Rectal smooth muscle tissue (tissue), 1 donor: ENCODE data around the gene INHBC.
A peak's percentile ranks its signal among the peaks of the same experiment; 100 is the strongest.

ENCODE experiments used
- H3K27ac ChIP-seq: one replicate; pipeline ENCODE4 v1.7.0; 2013; ENCODE audit warnings: low read depth, low read length, inconsistent platforms
- H3K27me3 ChIP-seq: one replicate; pipeline ENCODE4 v1.7.0; 2013; ENCODE audit warnings: low read length; ENCODE audit not compliant: control insufficient read depth, insufficient read depth
- H3K36me3 ChIP-seq: one replicate; pipeline ENCODE4 v1.7.0; 2013; ENCODE audit warnings: low read length; ENCODE audit not compliant: control insufficient read depth, insufficient read depth
- H3K4me1 ChIP-seq: one replicate; pipeline ENCODE4 v1.7.0; 2013; ENCODE audit warnings: low read length; ENCODE audit not compliant: control insufficient read depth, insufficient read depth
- H3K4me3 ChIP-seq: one replicate; pipeline ENCODE4 v1.7.0; 2013; ENCODE audit warnings: low read length
- H3K9ac ChIP-seq: one replicate; pipeline ENCODE4 v1.7.0; 2013; ENCODE audit warnings: low read length

INHBC gene

DNA sequence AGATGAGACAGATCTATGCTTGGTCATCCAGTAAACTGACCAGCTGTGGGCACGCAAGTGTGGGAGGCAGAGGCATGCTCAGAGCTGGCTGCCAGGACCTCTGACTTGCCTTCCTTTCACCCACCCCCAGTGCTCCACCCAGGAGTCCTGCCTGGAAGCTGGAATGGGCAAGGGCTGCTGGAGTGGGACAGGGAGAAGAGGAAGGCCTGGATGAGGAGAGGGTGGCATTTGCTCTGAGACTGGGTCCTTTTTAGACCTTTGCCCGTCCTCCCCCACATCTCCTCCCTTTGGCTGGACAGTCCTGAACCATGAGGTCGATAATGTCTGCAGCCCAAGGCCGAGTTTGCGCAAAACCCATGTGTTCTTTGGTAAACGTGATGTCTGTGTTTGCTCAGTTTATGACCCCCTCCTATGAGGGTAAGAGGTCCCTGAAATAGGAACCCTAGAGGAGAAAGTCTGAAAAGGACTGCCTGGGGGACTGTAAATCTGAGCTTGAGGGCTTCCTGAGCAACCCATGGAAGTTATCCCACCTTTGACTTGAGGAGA, 16.7 kb downstream of the INHBC start:
- H3K27me3 ChIP-seq, result no peaks in the 10 kb centered on the region
- H3K9ac ChIP-seq, result no peak overlapping the region
- H3K27ac ChIP-seq, result no peak overlapping the region
- no peaks in the 10 kb centered on the region for H3K36me3 ChIP-seq
- H3K4me3 ChIP-seq, result no peak overlapping the region
- H3K4me1 ChIP-seq, result no peaks in the 10 kb centered on the region

DNA sequence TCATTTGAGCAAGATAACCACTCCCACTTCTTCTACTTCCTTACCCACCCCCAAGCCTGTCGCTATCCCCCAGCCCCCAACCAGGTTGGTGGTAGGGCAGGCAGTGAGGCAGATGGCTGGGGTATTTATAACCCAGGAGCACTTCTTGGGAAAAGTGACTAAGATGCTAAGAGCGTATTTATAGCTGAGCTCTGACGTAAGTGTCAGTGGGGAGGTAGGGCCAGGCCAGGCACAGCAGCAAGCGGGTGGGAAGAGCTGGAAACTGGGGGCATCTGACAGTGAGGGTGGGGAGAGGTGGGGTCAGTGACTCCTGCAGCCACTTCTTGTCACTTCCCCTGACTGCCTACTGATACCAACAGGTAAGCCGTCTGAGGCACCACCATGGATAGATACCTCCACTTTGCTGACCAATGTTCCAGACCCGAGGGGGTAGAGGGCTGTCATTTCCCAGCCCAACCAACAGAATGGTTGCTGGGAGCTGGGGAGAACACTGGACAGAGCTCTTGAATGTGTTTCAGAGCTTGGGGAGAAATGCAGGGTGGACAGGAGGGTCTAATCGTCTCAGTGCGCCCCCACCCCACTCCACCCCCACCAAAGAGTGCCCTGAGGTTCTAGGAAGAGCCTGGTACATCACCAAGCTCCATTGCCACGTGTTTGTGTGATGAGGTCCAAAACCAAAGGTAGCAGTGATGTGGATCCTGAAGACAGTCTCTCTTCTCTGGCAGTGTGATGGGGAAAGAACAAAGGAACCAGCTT, 17.8 kb downstream of the INHBC start:
- Histone ChIP-seq H3K4me3 (no peak overlapping the region), H3K27me3 (no peaks in the 10 kb centered on the region), H3K36me3 (no peaks in the 10 kb centered on the region), H3K27ac (peak overlapping the region; percentile 44), H3K4me1 (no peaks in the 10 kb centered on the region), H3K9ac (no peak overlapping the region)

GRCh38 chr12:57452937-57453509, 18.4 kb downstream of the INHBC start:
- Histone ChIP-seq H3K36me3 (no peaks in the 10 kb centered on the region), H3K4me1 (no peaks in the 10 kb centered on the region), H3K27ac (no peak overlapping the region), H3K9ac (no peak overlapping the region), H3K4me3 (no peak overlapping the region), H3K27me3 (no peaks in the 10 kb centered on the region)

GRCh38 chr12:57454213-57454565, 19.6 kb downstream of the INHBC start:
- Histone ChIP-seq H3K4me3 (no peak overlapping the region), H3K9ac (no peak overlapping the region), H3K27me3 (no peaks in the 10 kb centered on the region), H3K36me3 (no peaks in the 10 kb centered on the region), H3K4me1 (peaks cover 4% of the 10 kb centered on the region), H3K27ac (no peak overlapping the region)

GRCh38 chr12:57454566-57455373, 20.2 kb downstream of the INHBC start, which contains the start of gene INHBE:
TSS of gene INHBE (plus strand) at chr12:57455307. CDS start at chr12:57455537, 230 bp downstream.
- Histone ChIP-seq H3K36me3 (no peaks in the 10 kb centered on the region), H3K27me3 (no peaks in the 10 kb centered on the region), H3K4me3 (no peak within 1 kb of the TSS), H3K4me1 (peaks cover 4% of the 10 kb centered on the region), H3K9ac (no peak within 1 kb of the TSS), H3K27ac (no peak within 1 kb of the TSS)

- no peak overlapping the region for H3K27ac ChIP-seq
- peaks cover under 1% of the 10 kb centered on the region for H3K27me3 ChIP-seq
- no peaks in the 10 kb centered on the region for H3K36me3 ChIP-seq
- no peak overlapping the region for H3K4me3 ChIP-seq
- peaks cover 4% of the 10 kb centered on the region for H3K4me1 ChIP-seq
- no peak overlapping the region for H3K9ac ChIP-seq
Observed at GRCh38 chr12:57455374-57456144, 21.0 kb downstream of the INHBC start.

DNA sequence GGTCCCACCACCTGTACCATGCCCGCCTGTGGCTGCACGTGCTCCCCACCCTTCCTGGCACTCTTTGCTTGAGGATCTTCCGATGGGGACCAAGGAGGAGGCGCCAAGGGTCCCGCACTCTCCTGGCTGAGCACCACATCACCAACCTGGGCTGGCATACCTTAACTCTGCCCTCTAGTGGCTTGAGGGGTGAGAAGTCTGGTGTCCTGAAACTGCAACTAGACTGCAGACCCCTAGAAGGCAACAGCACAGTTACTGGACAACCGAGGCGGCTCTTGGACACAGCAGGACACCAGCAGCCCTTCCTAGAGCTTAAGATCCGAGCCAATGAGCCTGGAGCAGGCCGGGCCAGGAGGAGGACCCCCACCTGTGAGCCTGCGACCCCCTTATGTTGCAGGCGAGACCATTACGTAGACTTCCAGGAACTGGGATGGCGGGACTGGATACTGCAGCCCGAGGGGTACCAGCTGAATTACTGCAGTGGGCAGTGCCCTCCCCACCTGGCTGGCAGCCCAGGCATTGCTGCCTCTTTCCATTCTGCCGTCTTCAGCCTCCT, 21.6 kb downstream of the INHBC start:
- Histone ChIP-seq H3K4me1 (peaks cover 6% of the 10 kb centered on the region), H3K9ac (no peak overlapping the region), H3K27ac (no peak overlapping the region), H3K36me3 (no peaks in the 10 kb centered on the region), H3K27me3 (peaks cover 5% of the 10 kb centered on the region), H3K4me3 (no peak overlapping the region)

GRCh38 chr12:57456737-57457490, 22.3 kb downstream of the INHBC start:
- H3K4me3 ChIP-seq, result no peak overlapping the region
- H3K9ac ChIP-seq, result no peak overlapping the region
- H3K27ac ChIP-seq, result no peak overlapping the region
- H3K4me1 ChIP-seq, result peaks cover 9% of the 10 kb centered on the region
- H3K36me3 ChIP-seq, result no peaks in the 10 kb centered on the region
- peaks cover 5% of the 10 kb centered on the region for H3K27me3 ChIP-seq

DNA sequence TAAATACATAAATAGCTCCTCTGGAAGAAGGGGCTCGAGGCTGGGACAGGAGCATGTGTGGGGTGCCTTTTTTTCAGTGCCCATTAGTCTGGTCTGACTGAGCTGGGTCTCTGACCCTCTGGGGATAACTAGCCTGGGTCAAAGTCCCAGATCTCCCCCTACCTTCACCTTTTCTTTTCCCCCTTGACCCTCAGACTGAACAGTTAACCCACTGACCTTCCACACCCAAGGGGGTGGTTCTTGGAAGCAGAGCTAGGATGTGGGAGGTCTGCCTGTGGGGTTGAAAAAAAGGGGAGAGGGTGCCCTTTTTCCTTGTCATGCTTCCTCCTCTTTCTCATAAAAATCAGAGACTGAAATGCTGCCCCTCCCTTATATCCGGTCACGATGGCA, 24.1 kb downstream of the INHBC start:
- Histone ChIP-seq H3K36me3 (no peaks in the 10 kb centered on the region), H3K4me1 (peaks cover 13% of the 10 kb centered on the region), H3K4me3 (peak overlapping the region; percentile 69), H3K27ac (peak overlapping the region; percentile 7), H3K9ac (peak overlapping the region; percentile 42), H3K27me3 (peaks cover 5% of the 10 kb centered on the region)

DNA sequence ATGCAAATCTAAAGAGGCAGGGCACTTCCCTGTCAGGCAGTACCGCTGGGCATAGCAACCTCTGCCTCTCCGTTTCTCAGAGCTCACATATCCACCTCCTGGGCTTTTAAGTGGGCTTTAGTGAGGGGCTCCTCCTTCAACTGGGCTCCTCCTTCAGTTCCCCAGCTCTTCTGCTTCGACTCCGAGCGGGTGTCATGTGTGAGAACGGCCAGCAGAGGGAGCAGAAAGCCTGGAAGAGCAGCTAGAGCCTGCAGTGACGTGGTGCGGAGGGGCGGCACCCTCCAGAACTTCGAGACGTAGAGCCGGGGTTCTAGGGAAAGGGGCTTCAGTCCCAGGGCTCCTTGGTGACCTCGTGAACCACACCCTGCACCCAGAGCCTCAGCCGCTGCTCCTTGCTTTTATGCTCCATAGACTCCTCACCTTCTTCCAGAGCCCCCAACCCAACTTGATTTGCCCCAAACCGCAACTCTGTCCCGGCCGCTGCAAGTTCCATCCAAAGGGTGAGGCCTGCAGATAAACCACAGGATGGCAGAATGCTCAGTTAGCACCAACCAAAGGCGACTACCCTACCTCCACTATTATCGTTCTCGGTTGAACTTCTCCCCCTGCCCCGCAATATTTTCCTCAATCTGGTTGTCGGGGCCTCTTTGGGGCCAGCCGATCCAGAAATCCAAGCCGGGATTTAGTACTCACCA, 24.6 kb downstream of the INHBC start:
- Histone ChIP-seq H3K27ac (peak overlapping the region; percentile 7), H3K36me3 (no peaks in the 10 kb centered on the region), H3K4me1 (peaks cover 13% of the 10 kb centered on the region), H3K9ac (peak overlapping the region; percentile 42), H3K27me3 (peaks cover 5% of the 10 kb centered on the region), H3K4me3 (peak overlapping the region; percentile 69)
